B cell (primary cell): ENCODE data around the gene PRUNE2. TPM values are rescaled to one million over a fixed set of nuclear protein-coding genes. Genes with fewer than 3 reads are reported as not detected.

Source experiments
- ATAC-seq: fragments of 200-7000 bp; cut with Tn5 transposase; one replicate; pipeline ENCODE4 v1.10.0; 2021; ENCODE audit warnings: low read depth, mild to moderate bottlenecking, moderate number of reproducible peaks, moderate library complexity
- CTCF ChIA-PET: fragments of 350-600 bp; sonication (Branson Sonifier 250); formaldehyde crosslinking; loops from one replicate; lab custom pipeline; 2021; ENCODE audit warnings: antibody characterized with exemption, inconsistent platforms; lab: Charles Lee
- POLR2A ChIA-PET: fragments of 350-600 bp; sonication (Branson Sonifier 250); formaldehyde crosslinking; loops from one replicate; lab custom pipeline; 2021; ENCODE audit warnings: antibody characterized with exemption; lab: Charles Lee
- DNase-seq: peaks from one replicate; pipeline ENCODE4 v3.0.0; 2013
- H2AFZ ChIP-seq: 2 replicates; pipeline ENCODE4 v1.6.1; 2012; ENCODE audit warnings: mild to moderate bottlenecking, low read depth, low read length; ENCODE audit not compliant: insufficient read depth, poor library complexity, severe bottlenecking
- H3K27ac ChIP-seq, 2 donors: 1 replicate in 1 of 2; 2 replicates in 1 of 2; pipeline ENCODE4 v1.5.1; 2012 to 2013; ENCODE audit warnings: low read length in 2 of 2, mild to moderate bottlenecking in 2 of 2, moderate library complexity in 1 of 2
- H3K27me3 ChIP-seq, 4 experiments: fragments of 200-600 bp in 1 of 4; sonication (generic) in 1 of 4; replicated peaks in 1 of 4; 1 replicate in 2 of 4; 2 replicates in 2 of 4; pipeline versions ENCODE4 v1.6.1 to v1.7.0; 2013 to 2016; ENCODE audit warnings: low read length in 3 of 4, mild to moderate bottlenecking in 2 of 4, mixed read lengths in 1 of 4, moderate library complexity in 1 of 4; ENCODE audit not compliant: insufficient read depth in 4 of 4, control insufficient read depth in 3 of 4; ENCODE audit errors: control extremely low read depth in 1 of 4
- H3K36me3 ChIP-seq, 2 experiments: replicated peaks in 1 of 2; 1 replicate in 1 of 2; 2 replicates in 1 of 2; pipeline versions ENCODE4 v1.6.1 to v1.7.1; 2013; ENCODE audit warnings: low read length in 1 of 2; ENCODE audit not compliant: insufficient read depth in 2 of 2, control insufficient read depth in 1 of 2; ENCODE audit errors: control extremely low read depth in 1 of 2, extremely low read depth in 1 of 2
- H3K4me1 ChIP-seq, 2 donors: fragments of 200-600 bp in 1 of 2; sonication (generic) in 1 of 2; 1 replicate in 1 of 2; 2 replicates in 1 of 2; pipeline versions ENCODE4 v1.5.1 to v1.6.1; 2013 to 2017; ENCODE audit warnings: low read length in 2 of 2; ENCODE audit not compliant: control insufficient read depth in 2 of 2, insufficient read depth in 2 of 2
- H3K4me2 ChIP-seq: replicated peaks from 2 replicates; pipeline ENCODE3; 2012; ENCODE audit warnings: mild to moderate bottlenecking, low read depth, low read length; ENCODE audit not compliant: poor library complexity, severe bottlenecking
- H3K4me3 ChIP-seq, 5 experiments: fragments of 200-600 bp in 1 of 5; sonication (generic) in 1 of 5; 1 replicate in 3 of 5; 2 replicates in 2 of 5; pipeline versions ENCODE4 v1.5.1 to v1.7.0; 2011 to 2016; ENCODE audit warnings: low read length in 4 of 5, mild to moderate bottlenecking in 4 of 5, low read depth in 2 of 5, control low read depth in 1 of 5, moderate library complexity in 1 of 5; ENCODE audit not compliant: insufficient read depth in 1 of 5; ENCODE audit errors: control extremely low read depth in 1 of 5, extremely low read depth in 1 of 5
- H3K79me2 ChIP-seq: fragments of 200-600 bp; sonication (generic); one replicate; pipeline ENCODE4 v1.6.0; 2016; ENCODE audit warnings: low read length; ENCODE audit not compliant: control insufficient read depth, insufficient read depth
- H3K9ac ChIP-seq: fragments of 200-600 bp; sonication (generic); 2 replicates; pipeline ENCODE4 v1.6.1; 2017; ENCODE audit warnings: mild to moderate bottlenecking, low read length, moderate library complexity
- H3K9me3 ChIP-seq, 3 donors: one replicate each; pipeline versions ENCODE4 v1.6.1 to v1.7.1; 2013; ENCODE audit warnings: low read length in 2 of 3; ENCODE audit not compliant: control insufficient read depth in 2 of 3, insufficient read depth in 1 of 3; ENCODE audit errors: control extremely low read depth in 1 of 3
- H4K20me1 ChIP-seq: 2 replicates; pipeline ENCODE4 v1.6.0; 2012; ENCODE audit warnings: mild to moderate bottlenecking, low read length; ENCODE audit not compliant: insufficient read depth, control insufficient read depth, poor library complexity, severe bottlenecking
- H3K27ac Mint-ChIP-seq: one replicate; pipeline ENCODE4 v1.8.0; 2021; ENCODE audit warnings: mixed read lengths
- H3K27me3 Mint-ChIP-seq: one replicate; pipeline ENCODE4 v1.8.0; 2021; ENCODE audit warnings: mixed read lengths
- H3K4me1 Mint-ChIP-seq: one replicate; pipeline ENCODE4 v1.8.0; 2021; ENCODE audit warnings: mixed read lengths
- H3K4me3 Mint-ChIP-seq: one replicate; pipeline ENCODE4 v1.8.0; 2021; ENCODE audit warnings: mixed read lengths
- H3K9me3 Mint-ChIP-seq: one replicate; pipeline ENCODE4 v1.8.0; 2022; ENCODE audit warnings: mixed read lengths; ENCODE audit not compliant: insufficient read depth
- CTCF ChIP-seq: fragments of 200-600 bp; IDR thresholded peaks from one replicate; pipeline ENCODE4 v1.8.0; 2022; ENCODE audit warnings: antibody characterized with exemption, mild to moderate bottlenecking
- EZH2 ChIP-seq: IDR thresholded peaks from 2 replicates; pipeline ENCODE4 v1.6.1; 2012; ENCODE audit warnings: borderline replicate concordance, low read depth, mild to moderate bottlenecking, moderate library complexity, low read length; ENCODE audit not compliant: insufficient read depth, poor library complexity, severe bottlenecking
- WGBS: methylation state at CpG from one replicate; pipeline ENCODE4 v1.1.5; 2013; ENCODE audit warnings: missing lambda C conversion rate; ENCODE audit not compliant: insufficient coverage; 5-methylcytosine and 5-hydroxymethylcytosine counted together
- intact Hi-C: fragments of 100-400 bp; cut with micrococcal nuclease; formaldehyde crosslinking; loops from one replicate; pipeline ENCODE4 v1.10.0; 2022
- polyA plus RNA-seq: library from polyadenylated mRNA; depleted of rRNA; stranded (reverse); fragments of >200 nt; gene quantifications from 2 replicates; pipeline ENCODE4 v1.2.3, GENCODE V29; 2012
- total RNA-seq, 2 donors: library from RNA; stranded (reverse); fragments of 120-200 nt in 1 of 2; gene quantifications; 1 replicate in 1 of 2; 2 replicates in 1 of 2; pipeline versions ENCODE4 v1.2.3 to v1.2.4, GENCODE V29; 2013 to 2022

Gene PRUNE2
- total and polyA plus RNA-seq, 2 donors (not counting 1 experiment from before 2014, with no cell fraction given): 0.12 TPM; not detected in 1

DNA sequence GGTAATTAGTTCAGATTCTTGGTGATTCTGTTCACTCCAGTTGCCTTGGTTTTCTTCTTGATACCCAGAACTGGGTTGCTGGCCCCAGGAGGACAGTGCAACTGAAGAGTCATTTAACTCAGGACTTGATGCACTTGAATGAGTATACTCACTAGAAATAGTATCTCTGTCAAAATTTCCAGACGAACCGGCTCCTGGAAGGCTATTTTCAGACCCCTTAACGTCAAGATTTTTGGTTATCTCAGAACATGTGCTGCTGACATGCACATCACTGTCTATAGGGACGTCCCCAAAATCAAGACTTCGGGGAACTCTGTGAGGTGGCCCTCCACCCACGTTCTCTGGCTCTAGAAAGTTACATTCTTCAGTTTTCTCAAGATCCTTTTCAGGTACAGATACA is 198.4 kb downstream of the PRUNE2 start:
- H3K27me3 Mint-ChIP-seq: peaks cover 55% of the 10 kb centered on the region
- Histone ChIP-seq H4K20me1 (no peaks in the 10 kb centered on the region), H3K79me2 (no peaks in the 10 kb centered on the region), H3K9ac (no peak overlapping the region), H3K4me2 (no peak overlapping the region), H3K4me3 (no peak overlapping the region), H2AFZ (no peak overlapping the region), H3K27me3 (peaks cover 0 to 18% (median 4%) of the 10 kb centered on the region in 4 experiments), H3K4me1 (peaks cover 4 to 6% of the 10 kb centered on the region in 2 donors), H3K9me3 (no peaks in the 10 kb centered on the region), H3K27ac (no peak overlapping the region), H3K36me3 (no peaks in the 10 kb centered on the region)
- no peaks in the 10 kb centered on the region for H3K9me3 Mint-ChIP-seq
- CTCF ChIA-PET: interaction anchor here (0.6 to 5.5 kb wide), 5 partner anchors 30 to 313 kb away, joined by 3 to 91 read pairs (median 3); partner anchors contain the start of gene GCNT1
- no peak for TF ChIP-seq CTCF
- no peak for TF ChIP-seq EZH2
- no peak overlapping the region for H3K4me3 Mint-ChIP-seq
- DNase-seq: no peak
- WGBS: 72% methylated on average over 4 of the region's 6 CpGs
- H3K4me1 Mint-ChIP-seq: peaks cover 7% of the 10 kb centered on the region
- no peak overlapping the region for H3K27ac Mint-ChIP-seq
- ATAC-seq: no peak
- intact Hi-C loops: no loop called here
- POLR2A ChIA-PET: no interaction called here

DNA sequence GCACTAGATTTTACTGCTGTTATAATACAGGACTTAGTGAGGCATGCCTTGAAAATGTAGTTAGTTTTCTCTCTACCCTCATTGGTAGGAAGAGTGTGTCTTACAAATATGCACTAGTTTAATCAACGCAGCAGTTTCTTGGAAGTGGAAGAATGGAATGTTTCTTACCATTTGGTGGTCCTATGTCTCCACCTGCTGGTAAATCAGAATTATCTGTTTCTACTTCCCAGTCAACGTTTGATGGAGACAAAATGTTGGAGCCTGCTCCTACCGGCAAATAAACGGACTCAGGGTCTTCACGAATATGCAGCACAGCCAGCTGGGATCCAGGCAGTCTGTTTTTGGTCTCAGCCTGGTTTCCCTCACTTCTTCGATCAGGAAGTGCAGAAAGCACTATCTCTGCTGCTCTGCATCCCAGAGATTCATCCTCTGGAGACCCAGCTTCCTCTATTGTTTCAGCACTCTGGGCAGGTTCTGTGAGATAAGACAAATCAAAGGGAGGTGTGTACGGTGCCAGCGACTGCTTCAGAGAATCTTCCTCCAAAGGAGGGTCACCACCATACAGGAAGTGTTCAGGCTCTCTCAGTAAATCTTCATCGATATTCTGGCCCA is 201.2 kb downstream of the PRUNE2 start:
- Mint-ChIP-seq H3K27ac (no peak overlapping the region), H3K9me3 (no peaks in the 10 kb centered on the region), H3K4me3 (no peak overlapping the region), H3K27me3 (peaks cover 57% of the 10 kb centered on the region), H3K4me1 (peaks cover 7% of the 10 kb centered on the region)
- Histone ChIP-seq H4K20me1 (no peaks in the 10 kb centered on the region), H3K4me3 (no peak overlapping the region), H3K27ac (no peak overlapping the region), H2AFZ (peak overlapping the region; percentile 43), H3K9me3 (no peaks in the 10 kb centered on the region), H3K79me2 (no peaks in the 10 kb centered on the region), H3K9ac (no peak overlapping the region), H3K4me1 (peaks cover 4 to 6% of the 10 kb centered on the region in 2 donors), H3K4me2 (no peak overlapping the region), H3K27me3 (peaks cover 0 to 16% (median 3%) of the 10 kb centered on the region in 4 experiments), H3K36me3 (no peaks in the 10 kb centered on the region)
- intact Hi-C loops: loop anchor here (1.0 to 5.0 kb wide), 4 partner anchors 47 to 310 kb away; partner anchors contain the start of gene RFK
- ChIA-PET POLR2A (no interaction called here), CTCF (interaction anchor here (0.7 to 5.5 kb wide), 21 partner anchors 14 to 1439 kb away, joined by 3 to 91 read pairs (median 6); partner anchors contain the start of genes GCNT1 and RFK)
- TF ChIP-seq CTCF (peak; percentile 90), EZH2 (no peak)
- 3% methylated on average over 8 of the region's 9 CpGs for WGBS
- ATAC-seq (peak; percentile 33), DNase-seq (peak; percentile 75)
